ENCODE results near the gene MICAL3. TPM values are rescaled to one million over a fixed set of nuclear protein-coding genes. Genes with fewer than 3 reads are reported as not detected.

Gene MICAL3
- total RNA-seq, 2 experiments from 2014 or later = 21.9 to 22.5 TPM

GRCh38 chr22:17866621-17867020 lies 157.7 kb downstream of the MICAL3 start:
- Mint-ChIP-seq H3K27me3 (no peaks in the 10 kb centered on the region), H3K27ac (no peak overlapping the region), H3K9me3 (ENCODE audit: low read depth) (no peaks in the 10 kb centered on the region), H3K4me1 (no peaks in the 10 kb centered on the region), H3K36me3 (ENCODE audit: low read depth) (peaks cover 6% of the 10 kb centered on the region), H3K4me3 (no peak overlapping the region)
- ChIA-PET CTCF (no interaction called here), POLR2A (no interaction called here)
- intact Hi-C loops (cut with DNase I, micrococcal nuclease) = no loop called here
- ATAC-seq (no peak), DNase-seq (no peak)

GRCh38 chr22:17866127-17866526 lies 158.2 kb downstream of the MICAL3 start:
- Mint-ChIP-seq H3K4me1 (no peaks in the 10 kb centered on the region), H3K27ac (no peak overlapping the region), H3K4me3 (no peak overlapping the region), H3K9me3 (ENCODE audit: low read depth) (no peaks in the 10 kb centered on the region), H3K27me3 (no peaks in the 10 kb centered on the region), H3K36me3 (ENCODE audit: low read depth) (peaks cover 3% of the 10 kb centered on the region)
- DNase-seq = no peak
- intact Hi-C loops (cut with DNase I, micrococcal nuclease) = no loop called here
- ChIA-PET POLR2A (no interaction called here), CTCF (no interaction called here)
- no peak for ATAC-seq

GRCh38 chr22:17865183-17866055 lies 158.9 kb downstream of the MICAL3 start:
- no peaks in the 10 kb centered on the region for H3K27me3 Mint-ChIP-seq
- CTCF ChIA-PET = interaction anchor here (0.5 to 1.2 kb wide), 2 partner anchors 35 to 145 kb away, joined by 3 read pairs; no protein-coding TSS in a partner anchor
- no peaks in the 10 kb centered on the region for H3K9me3 Mint-ChIP-seq (ENCODE audit: low read depth)
- DNase-seq (no peak), ATAC-seq (no peak)
- no peaks in the 10 kb centered on the region for H3K4me1 Mint-ChIP-seq
- intact Hi-C loops (cut with DNase I, micrococcal nuclease) = no loop called here
- no peak overlapping the region for H3K27ac Mint-ChIP-seq
- peaks cover 3% of the 10 kb centered on the region for H3K36me3 Mint-ChIP-seq (ENCODE audit: low read depth)
- H3K4me3 Mint-ChIP-seq = no peak overlapping the region
- POLR2A ChIA-PET = no interaction called here

GRCh38 chr22:17864398-17865182 lies 159.8 kb downstream of the MICAL3 start:
- ATAC-seq (no peak), DNase-seq (no peak)
- Mint-ChIP-seq H3K9me3 (ENCODE audit: low read depth) (no peaks in the 10 kb centered on the region), H3K4me3 (no peak overlapping the region), H3K27ac (no peak overlapping the region), H3K27me3 (no peaks in the 10 kb centered on the region), H3K36me3 (ENCODE audit: low read depth) (peaks cover 3% of the 10 kb centered on the region), H3K4me1 (no peaks in the 10 kb centered on the region)
- intact Hi-C loops (cut with DNase I, micrococcal nuclease) = no loop called here
- ChIA-PET POLR2A (no interaction called here), CTCF (interaction anchor here (0.5 to 1.2 kb wide), 3 partner anchors 34 to 211 kb away, joined by 3 read pairs; no protein-coding TSS in a partner anchor)

GRCh38 chr22:17862646-17863181 lies 161.6 kb downstream of the MICAL3 start:
- ATAC-seq (no peak), DNase-seq (no peak)
- POLR2A ChIA-PET = no interaction called here
- intact Hi-C loops (cut with DNase I, micrococcal nuclease) = no loop called here
- Mint-ChIP-seq H3K9me3 (ENCODE audit: low read depth) (no peaks in the 10 kb centered on the region), H3K27me3 (no peaks in the 10 kb centered on the region), H3K36me3 (ENCODE audit: low read depth) (peaks cover 3% of the 10 kb centered on the region), H3K4me3 (no peak overlapping the region), H3K27ac (no peak overlapping the region), H3K4me1 (no peaks in the 10 kb centered on the region)
- CTCF ChIA-PET = interaction anchor here (1.5 kb wide), 1 partner anchor 33 kb away, joined by 5 read pairs; no protein-coding TSS in a partner anchor

GRCh38 chr22:17861909-17862308 lies 162.5 kb downstream of the MICAL3 start:
- no peaks in the 10 kb centered on the region for H3K4me1 Mint-ChIP-seq
- H3K36me3 Mint-ChIP-seq (ENCODE audit: low read depth) = peaks cover 3% of the 10 kb centered on the region
- no peak overlapping the region for H3K27ac Mint-ChIP-seq
- no peaks in the 10 kb centered on the region for H3K27me3 Mint-ChIP-seq
- H3K9me3 Mint-ChIP-seq (ENCODE audit: low read depth) = no peaks in the 10 kb centered on the region
- no peak for DNase-seq
- no peak overlapping the region for H3K4me3 Mint-ChIP-seq
- intact Hi-C loops (cut with DNase I, micrococcal nuclease) = no loop called here
- CTCF ChIA-PET = interaction anchor here (1.5 kb wide), 1 partner anchor 32 kb away, joined by 5 read pairs; no protein-coding TSS in a partner anchor
- ATAC-seq = no peak
- POLR2A ChIA-PET = no interaction called here

- CTCF ChIA-PET = interaction anchor here (0.9 kb wide), 1 partner anchor 215 kb away, joined by 3 read pairs; no protein-coding TSS in a partner anchor
- no peaks in the 10 kb centered on the region for H3K4me1 Mint-ChIP-seq
- H3K36me3 Mint-ChIP-seq (ENCODE audit: low read depth) = peaks cover 3% of the 10 kb centered on the region
- H3K4me3 Mint-ChIP-seq = no peak overlapping the region
- no peaks in the 10 kb centered on the region for H3K9me3 Mint-ChIP-seq (ENCODE audit: low read depth)
- H3K27me3 Mint-ChIP-seq = no peaks in the 10 kb centered on the region
- intact Hi-C loops (cut with DNase I, micrococcal nuclease) = no loop called here
- POLR2A ChIA-PET = no interaction called here
- no peak for ATAC-seq
- H3K27ac Mint-ChIP-seq = no peak overlapping the region
- no peak for DNase-seq
Observed at GRCh38 chr22:17860220-17860965, 164.0 kb downstream of the MICAL3 start.

- Mint-ChIP-seq H3K27ac (no peak overlapping the region), H3K4me3 (no peak overlapping the region), H3K36me3 (ENCODE audit: low read depth) (no peaks in the 10 kb centered on the region), H3K9me3 (ENCODE audit: low read depth) (no peaks in the 10 kb centered on the region), H3K4me1 (no peaks in the 10 kb centered on the region), H3K27me3 (no peaks in the 10 kb centered on the region)
- intact Hi-C loops (cut with DNase I, micrococcal nuclease) = no loop called here
- ChIA-PET POLR2A (no interaction called here), CTCF (no interaction called here)
- DNase-seq (no peak), ATAC-seq (no peak)
Observed at GRCh38 chr22:17858033-17858432, 166.3 kb downstream of the MICAL3 start.

GRCh38 chr22:17855572-17856290 lies 168.6 kb downstream of the MICAL3 start:
- no peak for ATAC-seq
- CTCF ChIA-PET = no interaction called here
- POLR2A ChIA-PET = no interaction called here

GRCh38 chr22:17853073-17853472 lies 171.3 kb downstream of the MICAL3 start:
- Mint-ChIP-seq H3K36me3 (ENCODE audit: low read depth) (no peaks in the 10 kb centered on the region), H3K27ac (no peak overlapping the region), H3K4me3 (no peak overlapping the region), H3K9me3 (ENCODE audit: low read depth) (no peaks in the 10 kb centered on the region), H3K27me3 (no peaks in the 10 kb centered on the region), H3K4me1 (no peaks in the 10 kb centered on the region)
- ATAC-seq (no peak), DNase-seq (no peak)
- POLR2A ChIA-PET = no interaction called here
- intact Hi-C loops (cut with DNase I, micrococcal nuclease) = no loop called here
- CTCF ChIA-PET = no interaction called here

More at GRCh38 chr22:17855572-17856290, 168.6 kb downstream of the MICAL3 start:
- Mint-ChIP-seq H3K27ac (no peak overlapping the region), H3K36me3 (ENCODE audit: low read depth) (no peaks in the 10 kb centered on the region), H3K27me3 (no peaks in the 10 kb centered on the region), H3K4me3 (no peak overlapping the region), H3K4me1 (no peaks in the 10 kb centered on the region), H3K9me3 (ENCODE audit: low read depth) (no peaks in the 10 kb centered on the region)
- DNase-seq = no peak
- intact Hi-C loops (cut with DNase I, micrococcal nuclease) = no loop called here

GRCh38 chr22:17851759-17852158 lies 172.6 kb downstream of the MICAL3 start:
- CTCF ChIA-PET = no interaction called here
- H3K36me3 Mint-ChIP-seq (ENCODE audit: low read depth) = no peaks in the 10 kb centered on the region
- DNase-seq (no peak), ATAC-seq (no peak)
- POLR2A ChIA-PET = no interaction called here
- no peaks in the 10 kb centered on the region for H3K4me1 Mint-ChIP-seq
- H3K27ac Mint-ChIP-seq = no peak overlapping the region
- no peaks in the 10 kb centered on the region for H3K27me3 Mint-ChIP-seq
- H3K4me3 Mint-ChIP-seq = no peak overlapping the region
- no peaks in the 10 kb centered on the region for H3K9me3 Mint-ChIP-seq (ENCODE audit: low read depth)
- intact Hi-C loops (cut with DNase I, micrococcal nuclease) = no loop called here
